Dedifferentiated amniotic fluid mesenchymal stem cell (primary cell): Measurements from ENCODE around the gene ATF2.

ENCODE experiments used
- DNase-seq: peaks from one replicate; pipeline ENCODE4 v3.0.0-alpha.2; 2016; ENCODE audit errors: extremely low spot score

ATF2 gene

DNA sequence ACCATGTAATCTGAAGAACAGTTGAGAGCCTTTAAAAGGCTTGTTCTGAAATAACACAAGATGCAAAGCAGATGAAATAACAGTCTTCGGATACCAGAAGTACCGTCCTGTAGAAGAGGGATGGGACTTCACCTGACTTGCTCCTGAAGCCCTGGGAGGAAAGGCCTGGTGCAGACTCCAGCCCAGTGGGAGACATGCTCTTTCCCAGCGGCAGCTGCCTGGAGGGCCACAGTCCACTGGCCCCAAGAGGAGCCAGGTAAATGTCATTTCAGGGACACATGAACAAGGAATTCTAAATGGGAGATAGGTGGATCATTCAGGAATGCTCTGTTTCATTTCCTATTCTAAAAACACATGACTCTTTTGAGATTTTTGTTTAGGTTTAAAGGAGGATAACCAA lies 140.2 kb downstream of the ATF2 start:
- DNase-seq: no peak

DNA sequence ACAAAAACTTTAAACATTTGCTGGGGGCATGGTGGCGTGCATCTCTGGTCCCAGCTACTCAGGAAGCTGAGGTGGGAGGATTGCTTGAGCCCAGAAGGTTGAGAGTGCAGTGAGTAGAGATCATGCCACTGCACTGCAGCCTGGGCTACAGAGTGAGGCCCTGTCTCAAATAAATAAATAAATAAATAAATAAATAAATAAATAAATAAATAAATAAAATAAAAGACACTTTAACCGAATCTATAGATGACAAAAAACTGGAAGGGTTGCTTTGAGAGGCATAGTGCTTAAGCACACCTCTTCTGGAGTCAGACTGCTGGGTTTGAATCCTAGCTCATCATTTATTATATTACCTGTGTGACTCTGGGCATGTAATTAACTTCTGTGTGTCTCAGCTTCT lies 141.6 kb downstream of the ATF2 start:
- DNase-seq: no peak

DNA sequence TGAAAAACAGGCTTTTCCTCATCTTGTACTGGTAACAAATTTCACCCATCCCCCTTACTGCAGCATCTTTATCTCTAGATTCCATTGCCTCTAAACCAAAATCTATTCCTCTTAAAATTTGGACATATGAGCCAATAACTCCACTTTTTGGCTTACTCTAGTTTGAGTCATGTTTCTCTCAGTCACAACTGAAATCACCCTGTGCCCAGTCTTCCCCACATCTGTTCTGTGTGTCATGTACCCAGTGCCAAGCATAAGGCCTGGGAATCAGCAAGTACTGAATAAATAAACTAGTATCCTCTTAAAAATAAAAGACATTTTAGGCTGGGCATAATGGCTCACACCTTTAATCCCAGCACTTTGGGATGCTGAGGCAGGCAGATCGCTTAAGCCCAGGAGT lies 142.1 kb downstream of the ATF2 start:
- no peak for DNase-seq

DNA sequence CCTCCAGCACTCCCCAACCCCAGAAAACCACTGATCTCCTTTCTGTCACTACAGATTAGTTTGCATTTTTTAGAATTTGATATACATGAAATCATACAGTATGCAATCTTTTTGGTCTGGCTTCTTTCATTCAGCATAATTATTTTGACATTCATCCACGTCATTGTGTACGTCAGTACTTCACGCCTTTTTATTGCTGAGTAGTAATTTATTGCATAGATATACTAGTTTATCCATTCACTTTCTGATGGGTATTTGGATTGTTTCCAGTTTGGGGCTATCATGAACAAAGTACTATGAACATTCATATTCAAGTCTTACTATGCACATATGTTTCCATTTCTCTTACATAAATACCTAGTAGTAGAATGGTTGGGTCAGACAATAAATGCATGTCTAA lies 142.8 kb downstream of the ATF2 start:
- DNase-seq: no peak

DNA sequence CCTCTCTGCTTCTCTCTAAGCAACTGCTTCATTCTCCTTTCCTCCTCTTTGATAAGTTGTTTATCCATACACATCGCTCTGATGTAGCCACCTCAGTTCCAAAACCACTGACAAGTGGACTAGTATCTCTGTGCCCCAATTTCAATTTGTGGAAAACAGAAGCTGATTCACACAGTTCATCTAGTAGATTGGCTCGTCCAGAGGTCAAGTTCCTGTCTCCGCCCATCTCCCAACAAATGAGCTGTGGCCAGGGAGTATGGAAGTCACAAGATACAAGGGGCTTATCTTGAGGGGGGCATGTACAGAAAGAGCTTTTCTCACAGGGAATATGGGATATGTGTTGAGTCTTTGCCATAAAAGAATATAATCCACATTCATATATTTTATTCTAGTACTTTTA lies 145.1 kb downstream of the ATF2 start:
- no peak for DNase-seq
